Activated T-cell treated with anti-CD3 and anti-CD28 coated beads, Interleukin-2, amount 50 U/mL, for 48 hours (primary cell): ENCODE measurements around the gene DLX4.

Experiments
- DNase-seq, 2 experiments: peaks; one replicate each; pipeline ENCODE4 v3.0.0-alpha.2; 2020

Gene DLX4

GRCh38 chr17:49949634-49950033 is 19.4 kb upstream of the DLX4 start:
- no peak for DNase-seq

- DNase-seq, result no peak
Measured at GRCh38 chr17:49951362-49952082, 17.5 kb upstream of the DLX4 start.

- DNase-seq, result peak; percentile 89 to 90
Measured at GRCh38 chr17:49952209-49952911, 16.6 kb upstream of the DLX4 start.

GRCh38 chr17:49952912-49953497 is 16.0 kb upstream of the DLX4 start:
- DNase-seq, result no peak

- DNase-seq, result no peak
Measured at GRCh38 chr17:49955157-49955556, 13.8 kb upstream of the DLX4 start.

GRCh38 chr17:49956780-49957179 is 12.2 kb upstream of the DLX4 start:
- no peak for DNase-seq

GRCh38 chr17:49957350-49957749 is 11.6 kb upstream of the DLX4 start:
- no peak for DNase-seq

GRCh38 chr17:49958723-49959122 is 10.3 kb upstream of the DLX4 start:
- no peak for DNase-seq

- no peak for DNase-seq
Measured at GRCh38 chr17:49959183-49959935, 9.6 kb upstream of the DLX4 start.

- no peak for DNase-seq
Measured at GRCh38 chr17:49962599-49963308, 6.2 kb upstream of the DLX4 start.

- DNase-seq, result no peak
Measured at GRCh38 chr17:49963309-49963625, 5.7 kb upstream of the DLX4 start.

GRCh38 chr17:49963626-49964302 is 5.2 kb upstream of the DLX4 start:
- DNase-seq, result peak; percentile 43 to 48

- no peak for DNase-seq
Measured at GRCh38 chr17:49964303-49964768, 4.7 kb upstream of the DLX4 start.

- DNase-seq, result peak; percentile 42 to 51
Measured at GRCh38 chr17:49964769-49965523, 4.0 kb upstream of the DLX4 start.

- DNase-seq, result no peak
Measured at GRCh38 chr17:49965524-49965909, 3.5 kb upstream of the DLX4 start.

- DNase-seq, result no peak
Measured at GRCh38 chr17:49966767-49967166, 2.2 kb upstream of the DLX4 start.

GRCh38 chr17:49967205-49967604 is 1.8 kb upstream of the DLX4 start:
- DNase-seq, result no peak

GRCh38 chr17:49967621-49968404 is 1.2 kb upstream of the DLX4 start:
- DNase-seq, result no peak

- DNase-seq, result peak; percentile 77 to 80
Measured at GRCh38 chr17:49968405-49969133, 421 bp upstream of the DLX4 start.
